PC-3 (cell line): ENCODE measurements around the gene CIROP.

Experiments used
- EZH2 ChIP-seq: fragments of 300-600 bp; sonication (generic); IDR thresholded peaks from one replicate; pipeline ENCODE4 v1.6.1; 2017; ENCODE audit warnings: antibody characterized with exemption, mild to moderate bottlenecking, low read length; ENCODE audit not compliant: unreplicated experiment
- TF ChIP-seq, protein P1 (sequence below): fragments of 300-600 bp; sonication (generic); conservative IDR thresholded peaks from 2 replicates; pipeline ENCODE4 v1.5.1; 2017; ENCODE audit warnings: antibody characterized with exemption, low read depth, mild to moderate bottlenecking, low read length

DNA sequence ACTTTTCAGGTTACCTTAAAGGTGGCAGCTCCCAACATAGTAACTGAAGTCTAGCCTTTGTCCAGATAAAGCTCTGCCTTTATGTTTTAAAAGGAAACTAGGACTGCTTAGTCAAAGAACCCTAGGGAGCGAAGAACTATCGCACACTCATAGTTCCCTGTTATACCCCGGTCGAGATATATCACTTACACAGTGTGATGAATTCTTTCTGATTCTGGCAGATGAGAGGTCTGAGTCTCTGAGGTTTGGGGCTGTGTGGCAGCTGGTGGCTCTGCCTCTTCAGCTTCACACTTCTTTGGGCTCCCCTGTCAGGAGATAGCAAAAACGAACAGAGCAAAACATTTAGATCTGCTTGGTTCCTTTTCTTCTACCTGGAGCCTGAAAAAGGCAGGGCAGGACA, 26.8 kb downstream of the CIROP start:
- TF ChIP-seq EZH2: no peak
- TF ChIP-seq, protein P1, sequence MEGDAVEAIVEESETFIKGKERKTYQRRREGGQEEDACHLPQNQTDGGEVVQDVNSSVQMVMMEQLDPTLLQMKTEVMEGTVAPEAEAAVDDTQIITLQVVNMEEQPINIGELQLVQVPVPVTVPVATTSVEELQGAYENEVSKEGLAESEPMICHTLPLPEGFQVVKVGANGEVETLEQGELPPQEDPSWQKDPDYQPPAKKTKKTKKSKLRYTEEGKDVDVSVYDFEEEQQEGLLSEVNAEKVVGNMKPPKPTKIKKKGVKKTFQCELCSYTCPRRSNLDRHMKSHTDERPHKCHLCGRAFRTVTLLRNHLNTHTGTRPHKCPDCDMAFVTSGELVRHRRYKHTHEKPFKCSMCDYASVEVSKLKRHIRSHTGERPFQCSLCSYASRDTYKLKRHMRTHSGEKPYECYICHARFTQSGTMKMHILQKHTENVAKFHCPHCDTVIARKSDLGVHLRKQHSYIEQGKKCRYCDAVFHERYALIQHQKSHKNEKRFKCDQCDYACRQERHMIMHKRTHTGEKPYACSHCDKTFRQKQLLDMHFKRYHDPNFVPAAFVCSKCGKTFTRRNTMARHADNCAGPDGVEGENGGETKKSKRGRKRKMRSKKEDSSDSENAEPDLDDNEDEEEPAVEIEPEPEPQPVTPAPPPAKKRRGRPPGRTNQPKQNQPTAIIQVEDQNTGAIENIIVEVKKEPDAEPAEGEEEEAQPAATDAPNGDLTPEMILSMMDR: no peak
